ENCODE data around the gene CKLF.

CKLF gene

DNA sequence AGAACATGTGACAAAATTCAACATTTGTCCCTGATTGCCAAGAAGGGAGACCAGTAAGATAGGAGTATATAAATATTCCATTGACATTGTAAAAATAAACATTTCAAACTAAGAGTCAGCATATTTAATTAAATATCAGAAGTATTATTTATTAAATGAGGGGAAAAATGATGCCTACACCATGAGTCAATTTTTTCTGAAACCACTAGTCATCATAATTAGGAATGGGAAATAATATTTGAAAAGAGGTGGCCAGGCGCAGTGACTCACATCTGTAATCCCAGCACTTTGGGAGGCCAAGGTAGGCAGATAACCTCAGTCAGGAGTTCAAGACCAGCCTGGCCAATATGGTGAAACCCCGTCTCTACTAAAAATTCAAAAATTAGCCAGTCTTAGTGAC is 16.0 kb downstream of the CKLF start:
- Histone ChIP-seq H3K36me3 (ENCODE audit: control insufficient read depth, insufficient read depth, low read length) (no peaks in the 10 kb centered on the region), H3K27me3 (ENCODE audit: control insufficient read depth, insufficient read depth, low read length) (no peaks in the 10 kb centered on the region), H3K9me3 (ENCODE audit: control insufficient read depth, low read length) (no peaks in the 10 kb centered on the region), H3K4me3 (ENCODE audit: low read length) (no peak overlapping the region), H3K4me1 (ENCODE audit: control insufficient read depth, insufficient read depth, low read length) (no peaks in the 10 kb centered on the region), H3K9ac (ENCODE audit: low read length) (no peak overlapping the region)

DNA sequence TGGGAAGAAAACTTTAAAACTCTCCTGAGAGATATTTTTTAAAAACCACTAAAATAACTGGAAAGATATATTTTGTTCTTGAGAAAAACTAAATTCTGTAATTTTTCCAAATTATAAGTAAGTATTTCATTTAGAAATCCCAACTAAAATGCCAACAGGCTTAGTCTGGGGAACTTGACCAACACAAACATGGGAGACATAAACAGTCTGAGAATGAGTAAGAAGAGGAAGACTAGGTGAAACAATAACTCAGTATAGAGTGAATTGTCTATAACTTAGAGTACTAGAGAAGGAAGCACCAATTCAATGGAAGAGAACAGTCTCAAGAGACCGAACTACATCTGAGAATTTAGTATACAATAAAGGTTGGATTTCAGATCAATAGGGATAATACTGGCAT is 16.8 kb downstream of the CKLF start:
- Histone ChIP-seq H3K4me3 (ENCODE audit: low read length) (no peak overlapping the region), H3K9ac (ENCODE audit: low read length) (no peak overlapping the region), H3K9me3 (ENCODE audit: control insufficient read depth, low read length) (no peaks in the 10 kb centered on the region), H3K27me3 (ENCODE audit: control insufficient read depth, insufficient read depth, low read length) (no peaks in the 10 kb centered on the region), H3K4me1 (ENCODE audit: control insufficient read depth, insufficient read depth, low read length) (no peaks in the 10 kb centered on the region), H3K36me3 (ENCODE audit: control insufficient read depth, insufficient read depth, low read length) (no peaks in the 10 kb centered on the region)

DNA sequence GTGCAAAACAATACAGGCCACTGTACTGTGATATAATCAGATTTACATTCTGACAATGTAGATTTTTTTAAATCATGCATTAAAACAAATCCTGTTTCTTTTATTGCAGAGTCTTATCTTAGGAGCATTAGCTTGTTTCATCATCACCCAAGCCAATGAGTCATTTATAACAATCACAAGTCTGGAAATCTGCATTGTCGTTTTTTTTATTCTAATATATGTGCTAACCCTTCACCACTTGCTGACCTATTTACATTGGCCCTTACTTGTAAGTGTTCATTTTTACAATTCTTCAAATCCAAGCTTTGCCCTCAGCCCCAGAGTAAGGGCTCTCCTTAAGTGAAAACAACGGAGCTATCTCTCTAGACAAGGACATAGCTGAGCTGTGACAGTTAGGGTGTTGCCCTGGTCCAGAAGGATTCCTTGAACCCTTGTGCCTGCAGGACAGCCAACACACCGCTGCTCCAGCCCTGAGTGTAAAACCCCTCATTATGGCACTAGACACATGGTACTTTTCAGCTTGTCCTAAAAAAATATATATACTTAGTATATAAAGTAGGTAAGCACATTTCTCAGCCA is 17.5 kb downstream of the CKLF start:
- no peaks in the 10 kb centered on the region for H3K4me1 ChIP-seq (ENCODE audit: control insufficient read depth, insufficient read depth, low read length)
- H3K36me3 ChIP-seq (ENCODE audit: control insufficient read depth, insufficient read depth, low read length): no peaks in the 10 kb centered on the region
- H3K4me3 ChIP-seq (ENCODE audit: low read length): no peak overlapping the region
- H3K9me3 ChIP-seq (ENCODE audit: control insufficient read depth, low read length): no peaks in the 10 kb centered on the region
- no peak overlapping the region for H3K9ac ChIP-seq (ENCODE audit: low read length)
- no peaks in the 10 kb centered on the region for H3K27me3 ChIP-seq (ENCODE audit: control insufficient read depth, insufficient read depth, low read length)

DNA sequence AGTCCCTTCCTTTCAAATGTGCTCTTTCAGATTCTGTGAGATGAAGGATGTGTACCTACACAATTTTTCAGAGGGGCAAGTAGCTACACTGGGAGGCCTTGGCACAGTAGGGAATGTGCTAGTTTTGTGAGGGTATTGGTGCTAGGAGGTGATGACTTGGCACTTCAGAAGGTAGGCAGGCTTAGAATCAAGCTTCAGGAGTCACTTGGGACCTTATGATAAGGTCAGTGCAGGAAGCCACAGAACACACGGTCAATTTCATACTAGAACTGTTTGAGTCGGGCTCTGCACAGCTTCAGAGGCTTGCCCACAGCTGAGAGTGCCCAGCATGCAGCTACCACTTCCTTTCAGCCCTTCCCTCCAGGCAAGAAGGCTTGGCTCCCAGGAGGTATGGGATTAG is 20.0 kb downstream of the CKLF start:
- H3K4me1 ChIP-seq (ENCODE audit: control insufficient read depth, insufficient read depth, low read length): no peaks in the 10 kb centered on the region
- no peak overlapping the region for H3K4me3 ChIP-seq (ENCODE audit: low read length)
- no peaks in the 10 kb centered on the region for H3K36me3 ChIP-seq (ENCODE audit: control insufficient read depth, insufficient read depth, low read length)
- no peaks in the 10 kb centered on the region for H3K27me3 ChIP-seq (ENCODE audit: control insufficient read depth, insufficient read depth, low read length)
- no peak overlapping the region for H3K9ac ChIP-seq (ENCODE audit: low read length)
- H3K9me3 ChIP-seq (ENCODE audit: control insufficient read depth, low read length): no peaks in the 10 kb centered on the region

DNA sequence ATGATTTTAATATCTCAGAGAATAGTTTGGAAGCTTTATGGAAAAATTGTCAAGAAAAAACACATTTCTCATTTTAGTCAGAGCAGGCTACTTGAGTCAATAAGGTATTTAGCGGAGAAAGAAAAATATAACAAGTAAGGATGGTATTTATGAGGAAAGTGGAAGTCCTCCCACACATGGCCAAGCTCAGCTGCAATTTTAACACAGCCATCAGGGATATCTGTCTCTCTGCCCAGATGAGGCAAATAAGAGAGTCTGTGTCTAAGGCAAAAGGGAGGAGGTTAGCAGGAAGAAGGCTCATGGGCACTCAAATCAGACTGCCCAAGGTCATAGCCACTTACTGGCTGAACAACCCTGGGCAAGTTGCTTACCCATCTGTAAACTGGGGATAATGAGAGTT is 21.7 kb downstream of the CKLF start:
- no peaks in the 10 kb centered on the region for H3K36me3 ChIP-seq (ENCODE audit: control insufficient read depth, insufficient read depth, low read length)
- no peak overlapping the region for H3K4me3 ChIP-seq (ENCODE audit: low read length)
- peaks cover 14% of the 10 kb centered on the region for H3K27me3 ChIP-seq (ENCODE audit: control insufficient read depth, insufficient read depth, low read length)
- H3K9ac ChIP-seq (ENCODE audit: low read length): no peak overlapping the region
- no peaks in the 10 kb centered on the region for H3K9me3 ChIP-seq (ENCODE audit: control insufficient read depth, low read length)
- H3K4me1 ChIP-seq (ENCODE audit: control insufficient read depth, insufficient read depth, low read length): no peaks in the 10 kb centered on the region

DNA sequence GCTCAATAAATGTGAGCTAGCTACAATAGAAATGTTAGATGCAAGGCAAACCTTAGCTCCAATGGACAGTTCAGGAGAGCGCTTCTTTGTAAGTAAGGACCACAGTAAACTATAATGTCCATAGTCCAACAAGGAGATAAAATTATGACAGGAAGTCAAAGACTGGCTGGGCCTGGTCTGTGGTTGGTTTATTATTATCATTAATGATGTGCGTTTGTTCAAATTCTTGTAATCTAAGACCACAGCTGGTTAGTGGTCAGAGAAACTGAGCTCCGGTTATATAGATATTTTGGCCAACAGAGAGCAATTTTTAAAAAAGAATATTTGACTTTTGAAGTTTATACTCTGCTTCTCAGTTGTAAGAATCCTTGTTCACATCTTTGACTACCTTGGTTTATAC is 22.2 kb downstream of the CKLF start:
- H3K4me3 ChIP-seq (ENCODE audit: low read length): no peak overlapping the region
- H3K9me3 ChIP-seq (ENCODE audit: control insufficient read depth, low read length): no peaks in the 10 kb centered on the region
- no peaks in the 10 kb centered on the region for H3K4me1 ChIP-seq (ENCODE audit: control insufficient read depth, insufficient read depth, low read length)
- peaks cover 14% of the 10 kb centered on the region for H3K27me3 ChIP-seq (ENCODE audit: control insufficient read depth, insufficient read depth, low read length)
- no peaks in the 10 kb centered on the region for H3K36me3 ChIP-seq (ENCODE audit: control insufficient read depth, insufficient read depth, low read length)
- H3K9ac ChIP-seq (ENCODE audit: low read length): no peak overlapping the region

DNA sequence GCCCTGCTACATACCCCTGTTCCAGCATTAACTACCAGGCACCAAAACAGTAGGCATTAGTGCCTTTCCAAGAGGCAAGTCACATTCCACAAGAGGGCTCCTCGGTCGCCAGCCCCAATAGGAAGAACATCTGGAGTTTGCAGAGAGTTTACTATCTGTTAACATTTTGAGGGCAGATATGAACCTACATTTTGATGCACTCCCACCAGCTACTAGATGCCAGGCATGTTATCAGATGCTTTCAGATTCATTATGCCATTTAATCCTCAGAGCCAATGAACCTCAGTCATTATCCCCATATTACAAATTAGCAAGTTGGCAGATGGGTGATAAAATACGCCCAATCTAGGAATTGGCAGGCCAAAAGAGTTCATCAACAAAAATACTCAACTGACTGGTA is 22.7 kb downstream of the CKLF start:
- Histone ChIP-seq H3K9ac (ENCODE audit: low read length) (no peak overlapping the region), H3K9me3 (ENCODE audit: control insufficient read depth, low read length) (no peaks in the 10 kb centered on the region), H3K4me1 (ENCODE audit: control insufficient read depth, insufficient read depth, low read length) (no peaks in the 10 kb centered on the region), H3K4me3 (ENCODE audit: low read length) (no peak overlapping the region), H3K27me3 (ENCODE audit: control insufficient read depth, insufficient read depth, low read length) (peaks cover 14% of the 10 kb centered on the region), H3K36me3 (ENCODE audit: control insufficient read depth, insufficient read depth, low read length) (no peaks in the 10 kb centered on the region)

DNA sequence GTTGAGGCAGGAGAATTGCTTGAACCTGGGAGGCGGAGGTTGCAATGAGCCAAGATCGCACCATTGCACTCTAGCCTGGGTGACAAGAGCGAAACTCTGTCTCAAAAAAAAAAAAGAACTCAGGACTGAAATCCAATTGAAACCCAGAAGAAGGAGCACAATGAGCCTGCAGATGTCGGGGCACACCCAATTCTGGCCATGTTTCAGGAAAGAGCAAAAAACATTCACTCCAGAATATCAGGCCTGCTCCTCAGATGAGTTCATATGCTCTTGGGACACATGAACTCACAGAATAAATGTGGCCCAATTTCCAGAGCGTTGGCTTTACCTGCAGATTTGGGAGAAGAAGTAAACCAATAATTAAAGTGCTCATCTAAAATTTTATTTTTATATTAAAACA is 23.9 kb downstream of the CKLF start:
- H3K4me3 ChIP-seq (ENCODE audit: low read length): no peak overlapping the region
- H3K9ac ChIP-seq (ENCODE audit: low read length): no peak overlapping the region
- no peaks in the 10 kb centered on the region for H3K36me3 ChIP-seq (ENCODE audit: control insufficient read depth, insufficient read depth, low read length)
- no peaks in the 10 kb centered on the region for H3K9me3 ChIP-seq (ENCODE audit: control insufficient read depth, low read length)
- H3K27me3 ChIP-seq (ENCODE audit: control insufficient read depth, insufficient read depth, low read length): peaks cover 14% of the 10 kb centered on the region
- no peaks in the 10 kb centered on the region for H3K4me1 ChIP-seq (ENCODE audit: control insufficient read depth, insufficient read depth, low read length)

DNA sequence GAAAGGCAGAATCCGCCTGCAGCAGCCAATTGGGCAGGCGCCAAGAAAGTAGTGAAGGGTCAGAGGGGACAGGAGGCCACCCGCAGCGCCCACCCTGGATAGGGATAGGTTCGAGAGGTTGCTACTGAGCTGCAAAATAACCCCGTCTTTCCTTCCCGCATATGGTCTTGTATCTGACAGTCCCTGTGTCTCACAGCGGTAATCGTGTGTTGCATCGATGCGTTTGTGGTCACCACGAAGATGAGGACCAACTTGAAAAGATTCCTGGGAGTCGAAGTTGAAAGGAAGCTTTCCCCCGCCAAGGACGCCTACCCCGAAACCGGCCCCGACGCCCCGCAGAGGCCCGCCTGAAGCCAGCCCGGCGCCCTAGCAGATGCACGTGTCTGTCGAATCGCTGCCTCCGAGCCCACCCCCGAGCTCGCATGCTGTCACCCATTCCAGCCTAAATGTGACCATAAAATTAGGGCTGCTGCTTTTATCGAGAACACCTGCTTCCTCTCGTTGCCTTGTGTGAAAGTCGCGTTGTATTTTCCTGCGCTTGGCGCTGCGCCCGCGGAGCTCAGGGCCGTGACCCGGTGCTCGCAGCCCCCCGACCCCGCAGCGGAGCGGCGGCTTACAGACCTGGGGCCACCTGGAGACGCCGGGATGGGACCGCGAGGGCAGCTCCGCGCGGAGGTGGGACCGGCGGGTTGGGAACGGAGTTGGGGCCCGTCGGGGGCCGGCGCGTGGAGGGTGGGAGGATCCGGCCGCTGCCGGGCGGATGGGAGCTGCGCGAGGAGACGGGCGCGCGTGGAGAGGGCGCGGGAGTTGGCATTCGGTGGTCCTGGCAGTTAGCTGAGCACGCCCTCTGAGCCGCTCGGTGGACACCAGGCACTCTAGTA is 26.5 kb downstream of the CKLF start, which contains the start of gene CMTM2:
Gene CMTM2 (plus strand): TSS at position 813 of the 881 bp plus-strand sequence. CDS start 145 bp downstream, outside the sequence.
- Histone ChIP-seq H3K4me3 (ENCODE audit: low read length) (no peak within 1 kb of the TSS), H3K4me1 (ENCODE audit: control insufficient read depth, insufficient read depth, low read length) (peaks cover 6% of the 10 kb centered on the region), H3K9ac (ENCODE audit: low read length) (no peak within 1 kb of the TSS), H3K9me3 (ENCODE audit: control insufficient read depth, low read length) (no peaks in the 10 kb centered on the region), H3K27me3 (ENCODE audit: control insufficient read depth, insufficient read depth, low read length) (peaks cover 14% of the 10 kb centered on the region), H3K36me3 (ENCODE audit: control insufficient read depth, insufficient read depth, low read length) (no peaks in the 10 kb centered on the region)

DNA sequence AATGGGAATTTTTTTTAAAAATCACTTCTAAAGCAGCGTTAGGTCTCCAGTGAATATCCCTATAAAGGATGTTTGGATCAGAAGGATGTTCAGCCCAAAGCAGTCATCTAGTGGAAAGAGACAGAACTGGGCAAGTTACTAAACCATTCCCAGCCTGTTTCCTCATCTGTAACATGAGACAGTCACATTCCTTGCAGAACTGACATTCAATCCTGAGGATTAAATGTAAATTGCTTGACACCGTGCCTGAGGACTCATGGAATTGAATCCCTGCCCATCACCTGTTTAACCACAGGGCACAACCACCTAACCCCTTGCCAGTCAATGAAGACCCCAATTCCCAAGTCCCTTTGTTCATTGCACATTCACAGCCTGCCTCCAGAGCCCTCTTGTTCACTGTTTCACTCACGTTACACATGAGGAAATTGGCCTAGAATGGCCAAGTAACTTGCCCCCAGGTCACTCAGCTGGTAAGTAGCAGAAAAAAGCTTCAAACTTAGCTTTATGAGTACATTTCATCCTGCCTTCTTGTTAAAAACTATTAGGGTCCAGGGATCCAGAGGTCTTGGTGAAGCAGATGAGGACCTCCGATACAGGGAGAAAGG is 28.3 kb downstream of the CKLF start:
- Histone ChIP-seq H3K9me3 (ENCODE audit: control insufficient read depth, low read length) (no peaks in the 10 kb centered on the region), H3K4me1 (ENCODE audit: control insufficient read depth, insufficient read depth, low read length) (peaks cover 6% of the 10 kb centered on the region), H3K36me3 (ENCODE audit: control insufficient read depth, insufficient read depth, low read length) (no peaks in the 10 kb centered on the region), H3K9ac (ENCODE audit: low read length) (no peak overlapping the region), H3K4me3 (ENCODE audit: low read length) (no peak overlapping the region), H3K27me3 (ENCODE audit: control insufficient read depth, insufficient read depth, low read length) (peaks cover 14% of the 10 kb centered on the region)

DNA sequence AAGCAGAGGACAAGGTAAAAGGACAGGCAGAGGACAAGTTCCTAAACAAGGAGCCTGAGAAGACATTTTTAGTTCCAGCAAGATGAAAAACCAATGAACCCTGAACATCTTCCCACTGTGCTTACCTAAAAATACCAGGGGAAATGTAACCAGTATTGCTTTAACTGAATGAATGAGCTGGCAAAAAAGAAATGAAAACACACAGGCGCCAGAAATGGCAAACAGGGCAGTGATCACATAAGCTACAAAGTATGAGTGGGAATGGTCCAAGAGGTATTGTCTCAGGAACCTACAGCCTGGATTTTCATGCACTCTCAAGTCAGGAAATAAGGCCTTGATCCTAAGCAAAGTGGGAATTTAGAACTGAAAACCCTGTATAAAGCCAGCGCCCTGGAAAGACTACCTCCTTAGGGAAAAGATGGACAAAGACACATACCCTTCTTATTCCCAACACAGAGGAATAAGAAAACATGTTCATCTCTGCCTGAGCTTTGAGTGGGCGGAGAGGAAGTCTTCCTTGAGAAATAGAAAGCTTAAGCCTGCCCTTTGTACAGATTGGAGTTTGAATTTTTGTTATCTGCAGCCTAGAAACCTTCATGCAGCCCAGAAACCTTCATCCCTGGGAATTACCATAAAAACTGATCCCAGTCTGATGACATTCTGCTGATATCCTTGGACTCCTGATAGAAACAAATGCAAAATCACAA is 29.0 kb downstream of the CKLF start:
- Histone ChIP-seq H3K27me3 (ENCODE audit: control insufficient read depth, insufficient read depth, low read length) (peaks cover 14% of the 10 kb centered on the region), H3K36me3 (ENCODE audit: control insufficient read depth, insufficient read depth, low read length) (no peaks in the 10 kb centered on the region), H3K9me3 (ENCODE audit: control insufficient read depth, low read length) (no peaks in the 10 kb centered on the region), H3K4me1 (ENCODE audit: control insufficient read depth, insufficient read depth, low read length) (peaks cover 6% of the 10 kb centered on the region), H3K4me3 (ENCODE audit: low read length) (no peak overlapping the region), H3K9ac (ENCODE audit: low read length) (no peak overlapping the region)
